NK-92 treated with Interleukin-12 subunit alpha and Interleukin-12 subunit beta, amount 100 ng/mL, for 24 hours (cell line): ENCODE measurements around the gene FMO2.
"Not testable (repeated sequence)": the region's sequence is repeated elsewhere in the genome, so short reads cannot be mapped to it uniquely, and the experiment has no call there.

Source experiments
- DNase-seq: peaks from one replicate; lab custom pipeline; 2025; lab: John Stamatoyannopoulos, UW

FMO2 gene

DNA sequence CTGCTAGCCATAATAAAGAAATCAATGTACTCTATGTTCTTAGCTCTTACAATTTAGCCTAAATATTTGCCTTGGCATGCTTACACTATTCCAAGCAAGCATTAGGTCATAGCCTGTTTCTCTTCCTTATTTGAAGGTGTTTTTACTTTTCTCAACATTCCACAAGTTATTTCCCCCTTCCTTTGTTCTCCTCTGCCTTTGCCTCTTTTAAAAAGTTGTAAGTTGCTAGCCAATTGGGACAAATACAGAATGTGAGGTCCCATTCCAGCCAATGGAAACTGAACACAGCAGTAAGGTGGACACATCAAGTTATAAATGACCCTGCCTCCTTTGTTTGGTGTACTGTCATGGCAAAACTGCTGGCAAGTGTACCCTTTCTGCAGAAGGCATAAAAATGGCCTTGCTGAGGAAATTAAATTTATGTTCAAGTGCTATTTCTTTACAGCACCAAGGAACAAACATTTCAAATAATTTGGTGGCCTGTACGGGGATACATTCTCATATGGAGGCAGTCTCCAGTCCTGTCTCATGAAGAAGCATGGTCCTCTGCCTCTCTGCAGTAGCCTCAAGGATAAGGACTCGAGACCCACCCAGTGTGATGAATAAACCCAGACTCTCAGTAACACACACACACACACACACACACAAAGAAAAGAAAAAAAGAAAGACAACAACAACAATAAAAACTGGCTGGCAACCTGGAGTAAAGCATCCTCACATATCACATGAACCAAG lies 34.4 kb downstream of the FMO2 start:
- no peak for DNase-seq

DNA sequence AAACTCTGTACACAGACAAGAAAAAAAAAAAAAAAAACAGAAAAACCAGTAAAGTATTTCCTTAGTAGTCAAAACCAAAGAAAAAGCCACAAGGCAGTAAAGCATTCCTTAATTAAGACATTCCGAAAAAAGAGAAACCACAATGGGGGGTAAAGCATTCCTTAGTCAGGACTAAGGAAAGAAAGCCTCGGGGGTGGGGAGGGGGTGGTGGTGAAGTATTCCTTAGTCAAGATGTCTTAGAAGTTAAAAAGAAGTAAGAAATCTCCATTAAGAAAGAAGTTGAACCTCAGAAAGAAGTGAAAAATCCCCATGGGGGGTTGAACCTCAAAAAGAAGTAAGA lies 35.0 kb downstream of the FMO2 start:
- no peak for DNase-seq

DNA sequence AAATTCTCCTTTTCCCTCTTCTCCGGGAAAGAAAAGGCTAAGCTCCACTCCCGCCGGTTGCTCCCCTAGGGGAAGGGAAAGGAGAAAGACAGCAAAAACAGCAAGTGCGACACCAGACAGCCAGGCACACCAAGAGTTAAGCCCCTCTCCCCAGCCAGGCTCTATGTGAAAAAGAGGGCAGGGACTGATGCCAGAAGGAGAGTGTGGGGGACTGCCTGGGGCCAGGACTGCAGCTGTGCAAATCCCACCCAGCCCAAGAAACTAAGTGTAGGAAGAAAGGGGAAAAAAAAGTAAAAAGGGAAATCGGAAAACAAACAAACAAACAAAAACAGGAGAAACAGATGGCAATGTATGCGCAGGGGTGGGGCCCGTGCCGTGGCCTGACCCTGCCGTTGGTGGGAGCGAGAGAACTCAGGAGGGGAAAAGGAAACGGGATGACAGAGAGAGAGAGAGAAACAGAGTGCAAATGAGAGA lies 35.5 kb downstream of the FMO2 start:
- no peak for DNase-seq

DNA sequence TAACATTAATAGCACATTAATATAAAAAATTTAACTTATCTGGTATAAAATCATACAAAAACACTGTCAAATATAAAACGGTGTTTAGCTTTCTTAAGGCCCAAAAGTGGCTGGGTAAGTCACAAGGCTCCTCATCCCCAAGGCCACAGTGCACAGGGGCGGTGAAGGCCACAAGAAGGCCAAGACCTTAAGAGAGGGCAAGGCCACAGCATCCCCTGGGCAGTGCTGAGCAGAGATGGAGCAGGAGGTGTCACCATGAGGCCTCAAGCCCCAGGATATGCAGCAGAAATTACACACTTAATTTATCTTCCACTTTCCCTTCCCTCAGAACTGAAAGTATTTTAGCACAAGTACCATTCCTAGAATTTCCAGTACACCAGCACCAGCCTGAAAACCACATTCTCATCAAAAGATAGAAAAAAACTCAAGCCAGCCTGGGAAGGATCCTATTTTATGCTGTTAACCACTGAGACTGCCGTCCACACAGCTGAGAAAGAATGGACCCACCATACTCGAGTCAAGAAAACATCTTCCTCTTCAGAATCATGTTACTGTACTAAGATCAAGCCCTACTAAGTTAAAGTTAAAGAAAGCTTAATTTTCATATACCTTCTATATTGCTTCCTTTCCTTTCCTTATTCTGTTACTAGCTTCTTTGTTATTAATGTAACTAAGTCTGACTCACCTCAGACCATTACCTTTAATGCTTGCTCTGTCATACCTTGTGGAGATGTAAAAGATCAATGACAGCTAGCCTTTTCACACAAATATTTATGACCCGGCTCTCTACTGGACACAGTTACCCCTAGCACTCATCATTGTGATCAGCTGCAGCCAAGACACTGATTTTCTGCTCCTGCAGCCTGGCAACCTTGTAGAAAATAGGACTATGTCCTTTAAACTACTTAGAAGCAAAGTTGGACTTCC lies 36.8 kb downstream of the FMO2 start:
- no peak for DNase-seq

DNA sequence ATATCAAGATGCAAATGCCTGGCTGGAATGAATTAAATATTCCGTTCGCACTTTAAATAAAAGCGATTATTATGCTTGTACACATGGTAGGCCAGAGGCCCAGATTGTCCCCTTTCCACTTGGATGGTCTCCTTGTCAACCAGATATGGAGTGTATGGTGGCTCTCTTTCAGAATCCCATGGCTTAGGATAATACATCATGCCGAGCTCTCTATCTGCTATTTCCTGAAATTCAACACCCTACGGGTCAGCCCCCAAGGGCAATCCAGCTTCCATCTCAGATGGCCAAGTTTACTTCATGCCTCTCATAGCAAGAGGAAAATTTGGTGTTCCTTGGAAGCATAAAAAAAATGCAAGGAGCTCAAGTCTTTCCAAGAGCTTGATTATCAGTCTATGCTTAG lies 37.8 kb downstream of the FMO2 start:
- no peak for DNase-seq

DNA sequence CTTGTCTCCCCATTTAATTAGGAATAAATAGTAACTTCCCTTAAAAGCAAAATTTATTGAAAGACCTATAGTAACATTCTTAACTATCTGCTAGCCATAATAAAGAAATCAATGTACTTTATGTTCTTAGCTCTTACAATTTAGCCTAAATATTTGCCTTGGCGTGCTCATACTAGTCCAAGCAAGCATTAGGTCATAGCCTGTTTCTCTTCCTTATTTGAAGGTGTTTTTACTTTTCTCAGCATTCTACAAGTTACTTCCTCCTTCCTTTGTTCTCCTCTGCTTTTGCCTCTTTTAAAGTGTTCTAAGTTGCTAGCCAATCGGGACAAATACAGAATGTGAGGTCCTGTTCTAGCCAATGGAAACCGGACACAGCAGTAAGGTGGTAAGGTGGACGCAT lies 39.2 kb downstream of the FMO2 start:
- not testable (repeated sequence) for DNase-seq

DNA sequence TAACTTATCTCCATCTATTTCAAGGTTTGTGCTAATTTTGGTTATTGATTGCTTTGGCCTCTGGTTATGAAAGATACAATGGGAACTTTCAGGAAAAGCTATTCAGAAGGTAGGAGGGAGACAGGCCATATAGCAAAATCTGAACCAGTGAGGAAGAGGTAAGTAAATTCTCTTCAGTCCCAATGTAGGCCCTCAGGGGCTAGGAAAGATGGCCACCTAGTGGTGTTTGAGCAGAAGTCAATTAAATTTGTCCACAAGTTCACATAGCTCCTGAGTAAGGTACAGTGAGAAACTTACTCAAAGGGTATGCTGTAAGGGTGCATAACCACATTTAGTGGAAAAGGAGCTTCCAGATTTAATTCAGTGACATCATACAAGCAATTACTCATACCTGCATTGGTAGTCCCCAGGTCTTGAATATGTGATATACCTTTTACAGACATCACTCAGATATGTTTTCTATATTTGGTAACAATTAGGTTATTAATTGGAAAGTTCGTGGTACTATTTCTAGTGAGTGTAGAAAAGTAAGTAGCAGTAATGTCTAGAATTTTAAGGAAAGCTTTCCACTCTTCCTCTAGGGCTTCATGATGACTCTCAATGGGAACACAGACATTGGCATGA lies 41.8 kb downstream of the FMO2 start:
- peak; percentile 0 for DNase-seq

DNA sequence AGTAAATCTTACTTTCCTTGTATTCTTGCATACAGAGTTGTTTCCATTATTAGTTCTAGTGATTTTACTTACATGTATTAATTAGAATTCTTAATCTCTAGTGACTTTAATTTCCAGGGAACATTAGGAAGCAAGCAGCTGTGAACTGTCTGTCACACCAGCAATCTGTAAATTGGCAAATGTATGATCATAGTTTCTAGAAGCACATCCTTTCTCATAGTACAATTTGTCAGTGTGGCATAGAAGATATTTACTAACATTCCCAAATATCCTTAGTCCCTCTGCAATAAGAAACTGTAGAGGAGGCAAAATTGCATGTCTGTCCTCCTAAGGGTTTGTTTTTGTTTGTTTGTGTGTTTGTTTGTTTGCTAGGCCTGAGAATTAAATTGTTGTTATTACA lies 46.2 kb downstream of the FMO2 start:
- DNase-seq = no peak

DNA sequence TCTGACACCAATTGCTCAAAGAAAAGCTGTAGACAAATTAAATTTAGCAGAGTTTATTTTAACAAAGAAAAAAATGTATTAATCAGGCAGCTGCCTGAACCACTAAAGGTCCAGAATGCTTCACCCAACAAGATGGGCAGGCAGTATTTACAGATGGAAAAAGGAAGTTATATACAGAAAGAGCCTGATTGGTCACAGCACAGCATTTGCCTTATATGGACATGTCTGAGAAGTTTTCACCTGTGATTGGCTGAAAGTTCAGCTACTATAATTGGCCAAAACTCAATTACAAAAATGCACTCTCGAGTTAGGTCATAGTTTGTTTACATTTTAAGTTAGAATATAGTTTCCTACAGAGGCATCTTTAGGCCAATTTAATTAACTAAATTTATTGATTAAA lies 48.1 kb downstream of the FMO2 start:
- DNase-seq = no peak

DNA sequence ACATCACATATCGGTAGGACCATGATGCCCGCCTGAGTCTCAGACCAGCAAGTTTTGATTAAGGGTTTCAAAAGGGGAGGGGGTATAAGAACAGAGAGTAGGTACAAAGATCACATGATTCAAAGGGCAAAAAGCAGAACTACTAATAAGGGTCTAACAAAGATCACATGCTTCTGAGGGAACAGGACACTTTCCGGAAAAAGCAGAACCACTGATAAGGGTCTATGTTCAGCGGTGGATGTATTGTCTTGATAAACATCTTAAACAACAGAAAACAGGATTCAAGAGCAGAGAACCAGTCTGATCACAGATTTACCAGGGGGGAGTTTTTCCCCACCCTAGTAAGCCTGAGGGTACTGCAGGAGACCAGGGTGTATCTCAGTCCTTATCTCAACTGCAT lies 51.1 kb downstream of the FMO2 start:
- DNase-seq = not testable (repeated sequence)

DNA sequence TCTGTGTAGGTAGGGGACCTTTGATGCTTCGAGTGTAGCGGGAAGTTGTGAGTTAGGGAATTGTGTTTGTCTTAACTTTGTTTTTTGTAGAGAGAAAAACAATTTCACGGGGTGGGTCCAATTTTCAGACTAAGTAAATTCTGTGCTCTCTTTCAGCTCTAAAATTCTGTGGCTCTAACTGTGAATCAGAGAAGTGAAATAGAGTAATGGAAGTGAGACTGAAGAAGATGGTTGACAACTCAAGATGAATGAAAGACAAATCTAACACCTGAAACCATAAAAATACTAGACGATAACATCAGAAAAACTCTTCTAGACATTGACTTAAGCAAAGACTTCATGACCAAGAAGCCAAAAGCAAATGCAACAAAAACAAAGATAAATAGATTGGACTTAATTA lies 58.8 kb downstream of the FMO2 start:
- DNase-seq = no peak

DNA sequence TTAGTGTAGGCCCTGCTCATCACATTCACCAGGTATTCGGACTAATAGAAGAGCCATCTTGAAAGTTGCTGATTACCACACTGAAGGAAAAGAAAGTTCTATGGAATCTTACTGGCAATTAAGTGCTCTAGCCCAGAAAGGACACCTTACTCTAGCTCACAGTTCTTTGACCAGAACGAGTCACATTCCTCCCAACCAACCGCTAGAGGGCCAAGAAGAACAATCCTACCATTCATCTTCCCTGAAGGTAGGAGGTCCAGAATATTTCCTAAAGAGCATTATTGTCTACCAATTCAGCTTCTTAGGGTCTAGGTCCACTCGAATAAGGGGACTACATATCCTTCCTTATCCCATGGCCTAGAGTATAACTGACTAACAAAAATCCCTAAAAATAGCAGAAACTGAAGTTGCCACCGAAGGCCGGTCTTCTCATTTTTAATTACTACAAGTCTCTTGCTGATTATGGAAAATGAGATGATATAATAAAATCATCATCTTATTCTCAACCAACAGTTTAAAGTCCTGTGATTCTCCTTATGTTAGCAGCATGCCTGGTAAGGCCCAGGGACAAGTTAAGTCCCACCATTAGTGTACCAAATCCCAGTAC lies 60.5 kb downstream of the FMO2 start:
- no peak for DNase-seq

DNA sequence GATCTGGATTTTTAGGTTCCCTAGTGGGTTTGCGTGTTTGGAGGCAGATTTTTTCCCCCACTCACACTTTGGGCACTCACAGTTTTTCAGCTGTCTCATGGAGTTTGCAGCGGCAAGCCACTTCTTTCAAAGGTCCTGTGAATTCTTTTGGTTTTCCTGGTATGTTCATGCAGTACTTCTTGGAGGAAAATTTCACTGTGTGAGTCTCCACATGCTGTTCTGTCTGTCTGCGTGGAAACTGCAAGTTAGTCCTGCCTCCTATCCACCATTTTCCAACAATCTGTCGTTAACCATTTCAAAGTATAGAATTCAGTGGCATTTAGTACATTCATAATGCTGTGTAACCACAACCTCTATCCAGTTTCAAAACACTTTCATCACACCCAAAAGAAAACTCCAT lies 62.4 kb downstream of the FMO2 start:
- DNase-seq = no peak

DNA sequence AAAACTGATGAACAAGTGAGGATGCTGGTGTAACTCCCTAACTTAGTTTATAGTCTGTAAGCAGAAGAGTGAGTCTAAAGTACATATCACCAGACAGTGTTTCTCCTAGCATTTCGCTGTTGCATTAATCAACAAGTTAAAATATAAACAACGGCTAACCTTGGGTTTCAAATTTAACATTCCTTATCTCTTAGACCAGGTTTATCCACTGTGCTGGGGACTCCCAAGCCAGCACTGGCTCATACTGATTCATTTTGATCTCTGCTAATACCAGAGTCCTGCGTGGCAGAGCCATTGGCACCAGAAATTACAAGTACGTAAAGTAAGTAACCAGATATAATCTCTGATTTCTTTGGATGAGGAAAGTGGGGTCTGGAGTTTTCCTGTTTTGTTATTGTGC lies 63.2 kb downstream of the FMO2 start, which contains the start of gene FMO1:
FMO1 (plus strand) TSS at position 193 of the 400 bp plus-strand sequence. CDS start 9,594 bp downstream, outside the sequence.
- no peak for DNase-seq

DNA sequence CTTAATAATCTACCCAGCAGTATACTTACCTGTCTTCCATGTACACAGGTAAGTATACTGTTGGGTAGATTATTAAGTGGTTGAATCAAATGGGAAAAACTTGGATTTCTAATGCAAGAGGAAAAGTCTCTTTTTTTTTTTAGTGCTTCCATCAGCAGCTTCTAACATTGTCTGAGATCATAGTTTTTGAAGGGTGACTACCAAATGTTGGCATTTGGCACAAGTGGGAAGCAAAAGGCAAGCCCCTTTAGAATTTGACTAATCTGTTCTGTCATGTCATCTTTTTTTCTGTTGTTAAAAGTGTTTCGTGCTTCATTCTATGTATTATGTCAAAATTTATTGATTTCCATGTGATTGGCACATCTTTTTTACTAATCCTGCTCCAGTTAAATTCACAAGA lies 63.7 kb downstream of the FMO2 start:
- no peak for DNase-seq

DNA sequence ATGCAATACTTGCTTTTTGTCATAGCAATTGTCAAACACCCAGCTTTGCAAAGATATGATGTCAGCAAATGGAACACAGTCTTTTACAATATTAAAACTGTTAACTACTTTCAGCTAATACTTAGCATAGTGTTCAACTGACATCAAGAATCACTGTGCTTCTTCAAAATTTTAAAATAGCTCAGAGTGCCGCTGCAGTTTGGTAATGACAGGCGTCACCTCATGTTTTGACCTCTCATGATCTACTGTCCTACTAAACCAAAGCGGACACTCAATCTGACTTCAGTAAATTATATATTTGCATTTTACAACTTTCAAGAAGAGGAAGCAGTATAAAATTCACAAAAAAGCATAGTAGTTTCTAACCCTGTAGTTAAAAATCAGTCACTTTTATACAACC lies 65.2 kb downstream of the FMO2 start:
- DNase-seq = no peak

DNA sequence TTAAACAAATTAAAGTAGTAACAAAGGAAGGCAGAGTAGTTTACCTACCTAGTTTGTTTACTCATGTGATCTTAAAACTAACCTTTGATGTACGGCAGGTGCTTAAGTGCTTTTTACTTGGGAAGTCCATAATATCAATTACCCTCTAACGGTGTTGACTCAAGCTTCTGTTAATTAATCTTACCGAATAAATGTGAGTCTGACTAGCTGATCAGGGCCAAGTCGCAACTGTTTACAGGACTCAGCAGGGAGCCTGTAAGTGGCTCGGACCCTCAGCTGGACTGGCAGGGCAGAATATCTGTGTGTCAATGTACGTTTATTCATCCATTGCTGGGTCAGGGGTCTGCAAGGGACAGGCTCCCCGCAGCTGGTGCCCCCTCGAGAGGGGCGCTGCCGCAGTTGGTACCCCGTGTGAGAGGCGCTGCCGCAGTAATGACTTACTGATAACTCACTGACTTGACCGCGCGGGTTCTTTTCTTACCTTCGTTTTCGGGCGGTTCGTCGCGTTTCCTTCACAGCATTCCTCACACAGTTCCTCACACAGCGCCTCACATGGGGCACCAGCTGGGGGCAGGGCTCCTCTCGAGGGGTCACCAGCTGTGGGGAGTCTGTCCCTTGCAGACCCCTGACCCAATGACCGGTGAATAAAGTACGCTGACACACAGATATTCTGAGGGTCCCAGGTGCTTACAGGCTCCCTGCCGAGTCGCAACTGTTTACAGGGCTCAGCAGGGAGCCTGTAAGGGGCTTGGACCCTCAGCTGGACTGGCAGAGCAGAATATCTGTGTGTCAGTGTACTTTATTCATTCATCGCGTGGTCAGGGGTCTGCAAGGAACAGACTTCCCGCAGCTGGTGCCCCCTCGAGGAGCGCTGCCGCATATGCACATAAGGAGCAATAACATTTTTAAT lies 66.2 kb downstream of the FMO2 start:
- no peak for DNase-seq

DNA sequence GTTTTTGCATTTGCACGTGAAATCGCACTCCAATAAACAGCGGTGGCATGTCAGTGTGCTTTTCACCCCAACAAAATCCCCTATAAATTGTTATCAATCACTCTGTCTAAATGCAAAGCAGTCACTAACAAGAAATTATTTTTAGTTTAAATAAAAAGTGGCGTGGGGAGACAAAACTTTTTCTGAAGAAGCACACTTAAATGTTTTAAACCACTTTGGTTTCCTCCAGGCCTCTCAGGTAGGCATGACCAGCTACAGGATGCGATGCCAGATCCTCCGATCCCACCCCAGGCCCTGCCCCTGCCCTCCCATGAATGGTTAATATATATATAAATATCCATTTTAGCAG lies 66.8 kb downstream of the FMO2 start:
- no peak for DNase-seq

DNA sequence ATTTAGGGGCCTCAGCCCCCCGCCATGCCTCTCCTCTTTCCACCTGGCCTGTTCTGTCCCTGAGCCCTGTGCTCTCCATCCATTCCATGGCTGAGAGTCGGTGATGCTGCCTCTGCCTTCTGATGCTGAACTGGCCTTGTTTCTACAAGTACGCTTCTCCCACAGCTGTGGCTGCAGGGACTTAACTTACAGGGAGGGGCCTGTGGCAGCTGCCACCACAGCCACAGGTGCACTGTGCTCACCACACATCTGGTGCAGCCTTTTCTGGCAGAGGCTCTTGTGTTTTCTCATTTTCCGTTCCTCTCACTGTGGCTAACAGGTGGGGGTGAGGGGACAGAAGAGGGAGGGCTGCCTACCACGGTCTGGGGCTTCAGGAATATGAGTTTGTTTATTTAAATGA lies 67.4 kb downstream of the FMO2 start:
- DNase-seq = no peak

DNA sequence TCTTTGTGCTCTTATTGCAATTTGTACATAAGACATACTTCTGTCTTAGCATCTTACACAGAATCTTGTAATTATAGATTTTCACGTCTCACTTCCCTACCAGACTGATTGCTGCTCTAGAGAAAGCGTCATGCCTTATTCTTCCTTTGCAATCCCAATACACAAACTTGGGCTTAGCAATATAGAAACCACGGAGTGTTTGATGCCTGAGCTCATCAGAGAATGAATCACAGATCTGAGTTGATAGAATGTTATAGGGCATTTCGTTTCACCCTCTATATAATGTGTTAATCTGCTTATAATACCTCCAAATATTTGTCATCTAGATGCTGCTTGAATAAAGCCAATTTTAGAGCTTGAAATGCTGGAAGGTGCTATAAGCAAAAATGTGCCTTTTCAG lies 69.8 kb downstream of the FMO2 start:
- DNase-seq = no peak

DNA sequence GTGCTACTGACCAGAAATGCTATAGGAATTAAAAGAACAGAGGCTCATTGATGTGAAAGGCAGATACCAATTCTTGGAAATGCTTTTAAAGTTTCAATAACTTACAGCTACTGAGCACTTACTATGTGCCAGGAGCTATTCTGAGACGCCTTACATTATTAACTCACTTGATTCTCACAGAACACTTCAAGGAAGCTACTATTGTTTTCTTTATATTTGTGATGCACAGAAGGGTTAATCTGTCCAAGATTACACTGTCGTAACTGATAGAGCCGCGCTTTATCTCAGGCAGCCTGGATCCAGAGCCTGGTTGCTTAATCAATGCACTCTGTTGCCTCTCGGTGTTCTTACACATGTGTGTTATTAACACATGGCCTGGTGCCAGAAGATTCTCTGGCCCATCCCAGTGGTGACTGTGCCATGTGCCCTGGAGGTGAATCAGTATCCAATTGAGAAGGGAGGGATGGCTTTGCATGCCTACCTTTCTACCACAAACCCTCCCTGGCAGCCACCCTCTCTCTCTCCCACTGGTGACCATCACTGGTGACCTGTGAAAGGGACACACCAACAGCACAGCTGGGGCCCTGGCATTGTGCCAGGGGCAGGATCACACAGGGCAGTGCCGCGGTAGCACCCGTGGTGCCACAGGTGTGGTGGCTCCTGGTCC lies 72.0 kb downstream of the FMO2 start:
- no peak for DNase-seq
